Heart left ventricle (tissue), 13 donors: ENCODE measurements around the gene AFF1.

Source experiments
- POLR2A ChIP-seq, 2 donors: fragments of 450-650 bp; IDR thresholded peaks; one replicate each; pipeline ENCODE4 v1.6.1; 2017; ENCODE audit warnings: antibody characterized with exemption in 2 of 2, mild to moderate bottlenecking in 2 of 2, moderate library complexity in 2 of 2
- TF ChIP-seq, protein P1 (sequence below), 12 donors: fragments of 200-600 bp; sonication (generic) in 4 of 12; IDR thresholded peaks; one replicate each; pipeline versions ENCODE4 v1.5.0 to v1.8.0; 2018 to 2022; ENCODE audit warnings: antibody characterized with exemption in 12 of 12, mild to moderate bottlenecking in 5 of 12
- donor health status: ischemic (EF 13 %, LVEDD 7.1; RV severe dilation, severe dysfunction).
- donor health status: DM: no; HTN: yes; CAD: no.
- donor health status: DM: no; HTN: no; CAD: no.
- donor health status: ischemic (EF 25% LVEDD 6.9; RV normal size, moderate dysfunction).
- donor health status: ischemic (EF 25% LVEDD 5.7; RV mildly dilated, moderate dysfunction).
- donor health status: ischemic (EF 35%, LVEDD 5.7; RV mildly dilated, moderate dysfunction).
- donor health status: nonischemic (EF 11% LVEDD 7.7; RV severe dilation, severe dysfunction).
- donor health status: DM: yes; HTN: yes; CAD: no.
- donor health status: PGD.
- donor health status: ischemic (EF 29% LVEDD 5.4; RV normal size, mild dysfunction).
- donor health status: nonischemic (EF 23%, LVEDD 6.1; RV moderate dilation, normal function).

DNA sequence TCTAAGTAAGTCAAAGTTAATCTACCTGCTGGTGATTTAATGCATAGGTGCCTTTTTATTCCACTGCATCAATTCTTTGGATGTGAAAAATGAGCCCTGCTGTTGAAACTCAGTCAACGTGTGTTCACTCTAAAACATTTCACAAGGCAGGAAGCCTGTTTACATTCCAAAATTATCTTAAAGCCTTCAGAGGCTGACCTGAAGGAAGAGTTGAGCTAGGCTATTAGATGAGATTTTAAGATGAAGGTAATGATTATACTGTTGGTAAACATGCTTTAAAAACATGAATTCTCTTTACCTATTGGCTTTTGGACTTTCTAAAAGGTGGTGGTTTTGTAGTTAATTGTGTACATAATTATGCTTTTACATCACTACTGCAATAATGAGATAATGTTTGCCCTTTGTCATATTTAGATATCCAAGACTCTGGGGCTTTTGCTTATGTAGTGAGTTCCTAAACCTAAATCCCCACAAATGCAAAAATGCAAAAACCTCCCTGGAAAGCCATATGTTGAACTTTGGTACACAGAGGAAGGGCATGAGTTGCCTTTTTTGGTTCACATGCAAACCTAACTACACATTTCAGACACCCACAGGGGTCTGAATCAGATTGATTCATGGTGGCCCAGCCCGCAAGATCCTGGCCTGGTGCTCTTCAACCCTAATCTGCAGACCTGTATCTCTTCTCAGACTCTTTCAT, 193.3 kb downstream of the AFF1 start:
- TF ChIP-seq, protein P1, sequence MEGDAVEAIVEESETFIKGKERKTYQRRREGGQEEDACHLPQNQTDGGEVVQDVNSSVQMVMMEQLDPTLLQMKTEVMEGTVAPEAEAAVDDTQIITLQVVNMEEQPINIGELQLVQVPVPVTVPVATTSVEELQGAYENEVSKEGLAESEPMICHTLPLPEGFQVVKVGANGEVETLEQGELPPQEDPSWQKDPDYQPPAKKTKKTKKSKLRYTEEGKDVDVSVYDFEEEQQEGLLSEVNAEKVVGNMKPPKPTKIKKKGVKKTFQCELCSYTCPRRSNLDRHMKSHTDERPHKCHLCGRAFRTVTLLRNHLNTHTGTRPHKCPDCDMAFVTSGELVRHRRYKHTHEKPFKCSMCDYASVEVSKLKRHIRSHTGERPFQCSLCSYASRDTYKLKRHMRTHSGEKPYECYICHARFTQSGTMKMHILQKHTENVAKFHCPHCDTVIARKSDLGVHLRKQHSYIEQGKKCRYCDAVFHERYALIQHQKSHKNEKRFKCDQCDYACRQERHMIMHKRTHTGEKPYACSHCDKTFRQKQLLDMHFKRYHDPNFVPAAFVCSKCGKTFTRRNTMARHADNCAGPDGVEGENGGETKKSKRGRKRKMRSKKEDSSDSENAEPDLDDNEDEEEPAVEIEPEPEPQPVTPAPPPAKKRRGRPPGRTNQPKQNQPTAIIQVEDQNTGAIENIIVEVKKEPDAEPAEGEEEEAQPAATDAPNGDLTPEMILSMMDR (IDR thresholded peaks at IDR 0.05), result no peak
- no peak for TF ChIP-seq POLR2A (IDR thresholded peaks at IDR 0.05)
